Small intestine (tissue), 7 donors: Measurements from ENCODE around the gene UTP25. TPM values are rescaled to one million over a fixed set of nuclear protein-coding genes. Genes with fewer than 3 reads are reported as not detected.
A peak's percentile ranks its signal among the peaks of the same experiment; 100 is the strongest.
"Not testable (repeated sequence)": the region's sequence is repeated elsewhere in the genome, so short reads cannot be mapped to it uniquely, and the experiment has no call there.

ENCODE experiments used
- DNase-seq, 2 donors: peaks; one replicate each; pipeline versions ENCODE4 v3.0.0 to v3.0.0-alpha.2; 2013
- FAIRE-seq: peaks from 2 replicates; lab custom pipeline; 2012; peaks lifted over from hg19 to GRCh38; lab: Jason Lieb, UNC
- H3K27ac ChIP-seq, 3 donors: one replicate each; pipeline ENCODE4 v1.5.1; 2013; ENCODE audit warnings: low read length in 2 of 3, mild to moderate bottlenecking in 2 of 3, control low read depth in 1 of 3, inconsistent platforms in 1 of 3, low read depth in 1 of 3, moderate library complexity in 1 of 3
- H3K27me3 ChIP-seq, 3 donors: one replicate each; pipeline ENCODE4 v1.6.1; 2013; ENCODE audit warnings: low read length in 3 of 3, inconsistent platforms in 1 of 3; ENCODE audit not compliant: control insufficient read depth in 3 of 3, insufficient read depth in 3 of 3
- H3K36me3 ChIP-seq, 3 donors: one replicate each; pipeline ENCODE4 v1.6.1; 2013; ENCODE audit warnings: low read length in 3 of 3, inconsistent platforms in 1 of 3, low read depth in 1 of 3, mild to moderate bottlenecking in 1 of 3, moderate library complexity in 1 of 3; ENCODE audit not compliant: control insufficient read depth in 3 of 3, insufficient read depth in 2 of 3
- H3K4me1 ChIP-seq, 3 donors: one replicate each; pipeline ENCODE4 v1.6.1; 2013; ENCODE audit warnings: low read length in 2 of 3, inconsistent platforms in 1 of 3, low read depth in 1 of 3, mild to moderate bottlenecking in 1 of 3, moderate library complexity in 1 of 3; ENCODE audit not compliant: control insufficient read depth in 3 of 3, insufficient read depth in 2 of 3
- H3K4me3 ChIP-seq, 3 donors: one replicate each; pipeline ENCODE4 v1.5.1; 2013; ENCODE audit warnings: low read length in 3 of 3, control low read depth in 1 of 3, inconsistent platforms in 1 of 3, low read depth in 1 of 3, mild to moderate bottlenecking in 1 of 3, moderate library complexity in 1 of 3
- H3K9me3 ChIP-seq, 2 donors: one replicate each; pipeline ENCODE4 v1.6.1; 2013; ENCODE audit warnings: low read depth in 1 of 2, low read length in 1 of 2; ENCODE audit not compliant: control insufficient read depth in 2 of 2, insufficient read depth in 1 of 2
- WGBS, 3 donors: extraction: QIAGEN DNeasy Blood & Tissue Kit; methylation state at CpG; one replicate each; pipeline ENCODE4 v1.1.7; 2013; 5-methylcytosine and 5-hydroxymethylcytosine counted together
- polyA plus RNA-seq, 4 donors: library from polyadenylated mRNA; stranded (reverse) in 3 of 4; unstranded in 1 of 4; fragments of 200-250 nt in 3 of 4; fragments of 120-200 nt in 1 of 4; gene quantifications; one replicate each; pipeline versions ENCODE4 v1.2.1 to v1.2.3, GENCODE V29; 2013
- donor health status: healthy with polysubstance abuse.
- donor health status: control.
- donor health status: control.
- donor health status: Bipolar disorder and iron deficiency.
- donor health status: healthy.

Gene UTP25
- polyA plus RNA-seq, 4 donors = 0.89 to 9.8 (median 2.2) TPM

DNA sequence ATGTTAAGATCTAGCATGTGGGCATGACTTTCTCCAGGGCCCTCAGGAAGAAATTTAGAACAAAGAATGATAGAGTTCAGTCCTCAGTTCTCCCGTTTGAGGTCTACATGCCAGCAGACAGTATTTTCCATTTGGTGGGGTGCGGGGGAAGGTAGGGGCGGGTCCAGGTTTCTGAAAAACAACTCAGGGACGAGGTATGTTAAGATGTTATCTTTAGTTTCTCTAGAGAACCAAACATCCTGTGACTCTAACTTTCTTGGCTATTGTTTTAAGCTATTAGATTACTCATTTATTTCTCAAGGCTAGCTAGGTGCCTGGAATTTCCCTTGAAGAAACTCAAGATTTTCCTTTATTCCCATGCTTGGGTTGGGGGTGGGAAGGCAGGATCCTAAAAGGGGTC is 67.9 kb downstream of the UTP25 start:
- Histone ChIP-seq H3K27me3 (peaks cover 0 to 3% (median 0%) of the 10 kb centered on the region in 3 donors), H3K4me3 (no peak overlapping the region), H3K27ac (no peak overlapping the region), H3K36me3 (no peaks in the 10 kb centered on the region), H3K9me3 (no peaks in the 10 kb centered on the region), H3K4me1 (no peaks in the 10 kb centered on the region)
- DNase-seq = no peak
- WGBS, 3 donors = 37 to 44% (median 42%) methylated on average over 4 of the region's 4 CpGs
- FAIRE-seq = no peak

DNA sequence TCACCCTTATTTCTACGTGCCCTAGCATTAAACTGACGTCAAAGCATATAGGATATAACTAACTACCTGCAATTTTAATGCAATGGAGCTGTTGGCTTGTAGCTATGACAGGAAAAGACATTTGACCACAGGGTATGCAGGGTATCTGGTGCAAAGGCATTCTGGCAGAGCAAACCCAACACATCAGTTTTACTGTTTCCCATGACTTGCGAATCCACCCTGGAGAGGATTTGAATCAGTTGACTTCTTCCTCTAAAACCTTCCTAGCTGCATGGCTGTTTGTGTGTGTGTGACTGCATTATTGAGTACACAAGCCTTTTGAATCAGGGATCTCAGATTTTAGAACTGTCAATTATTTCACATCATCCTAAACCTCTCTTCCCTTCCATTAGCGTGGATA is 68.6 kb downstream of the UTP25 start:
- no peak for FAIRE-seq
- 76 to 83% (median 82%) methylated on average over 4 of the region's 4 CpGs for WGBS, 3 donors
- Histone ChIP-seq H3K4me1 (no peaks in the 10 kb centered on the region), H3K27me3 (peaks cover 0 to 3% (median 0%) of the 10 kb centered on the region in 3 donors), H3K27ac (no peak overlapping the region), H3K9me3 (no peaks in the 10 kb centered on the region), H3K4me3 (no peak overlapping the region), H3K36me3 (no peaks in the 10 kb centered on the region)
- DNase-seq = no peak

DNA sequence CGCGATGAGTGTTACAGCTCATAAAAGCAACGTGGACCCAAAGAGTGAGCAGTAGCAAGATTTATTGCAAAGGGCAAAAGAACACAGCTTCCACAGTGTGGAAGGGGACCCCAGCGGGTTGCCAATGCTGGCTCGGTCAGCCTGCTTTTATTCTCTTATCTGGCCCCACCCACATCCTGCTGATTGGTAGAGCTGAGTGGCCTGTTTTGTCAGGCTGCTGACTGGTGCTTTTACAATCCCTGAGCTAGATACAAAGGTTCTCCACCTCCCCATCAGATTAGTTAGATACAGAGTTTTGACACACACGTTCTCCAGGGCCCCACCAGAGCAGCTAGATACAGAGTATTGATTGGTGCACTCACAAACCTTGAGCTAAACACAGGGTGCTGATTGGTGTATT is 70.5 kb downstream of the UTP25 start:
- H3K4me1 ChIP-seq, DNase-seq, FAIRE-seq, H3K36me3 ChIP-seq, H3K4me3 ChIP-seq, H3K27me3 ChIP-seq, H3K9me3 ChIP-seq, H3K27ac ChIP-seq: not testable (repeated sequence)
- 70 to 78% (median 72%) methylated on average over 6 of the region's 6 CpGs for WGBS, 3 donors

DNA sequence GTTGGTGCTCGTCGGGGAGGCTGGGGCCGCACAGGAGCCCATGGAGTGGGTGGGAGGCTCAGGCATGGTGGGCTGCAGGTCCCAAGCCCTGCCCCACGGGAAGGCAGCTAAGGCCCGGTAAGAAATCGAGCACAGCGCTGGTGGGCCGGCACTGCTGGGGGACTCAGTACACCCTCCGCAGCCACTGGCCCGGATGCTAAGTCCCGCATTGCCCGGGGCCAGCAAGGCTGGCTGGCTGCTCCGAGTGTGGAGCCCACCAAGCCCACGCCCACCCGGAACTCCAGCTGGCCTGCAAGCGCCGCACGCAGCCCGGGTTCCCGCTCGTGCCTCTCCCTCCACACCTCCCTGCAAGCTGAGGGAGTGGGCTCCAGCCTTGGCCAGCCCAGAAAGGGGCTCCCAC is 71.1 kb downstream of the UTP25 start:
- not testable (repeated sequence) for H3K36me3 ChIP-seq, FAIRE-seq, H3K4me1 ChIP-seq, H3K27ac ChIP-seq, DNase-seq, H3K9me3 ChIP-seq, H3K27me3 ChIP-seq, H3K4me3 ChIP-seq
- WGBS, 3 donors = 92 to 93% (median 93%) methylated on average over 17 to 21 of the region's 21 CpGs

DNA sequence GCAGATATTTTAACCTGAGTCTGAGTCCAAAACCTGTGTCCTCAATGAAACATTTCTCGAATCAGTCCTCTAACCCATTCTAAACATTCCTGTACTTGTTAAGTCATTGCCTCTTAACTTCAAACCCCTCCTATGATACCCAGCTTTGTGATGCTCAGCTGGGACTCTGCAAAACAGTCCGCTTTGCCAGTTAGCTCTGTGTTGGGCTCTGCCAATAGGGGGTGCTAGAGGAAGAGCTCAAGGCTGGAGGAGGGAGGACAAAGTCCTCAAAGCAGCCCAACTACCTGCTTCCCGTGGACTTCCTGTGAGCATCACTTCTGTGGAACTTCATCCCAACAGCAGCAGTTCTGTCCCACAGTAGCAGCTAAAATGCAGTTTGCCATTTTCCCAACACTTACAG is 72.2 kb downstream of the UTP25 start:
- FAIRE-seq = no peak
- Histone ChIP-seq H3K4me3 (no peak overlapping the region), H3K4me1 (no peaks in the 10 kb centered on the region), H3K36me3 (no peaks in the 10 kb centered on the region), H3K9me3 (no peaks in the 10 kb centered on the region), H3K27ac (no peak overlapping the region), H3K27me3 (no peaks in the 10 kb centered on the region)
- 45 to 58% (median 56%) methylated on average over 3 of the region's 3 CpGs for WGBS, 3 donors
- DNase-seq = peak in 1 of 2 donors; percentile 17

DNA sequence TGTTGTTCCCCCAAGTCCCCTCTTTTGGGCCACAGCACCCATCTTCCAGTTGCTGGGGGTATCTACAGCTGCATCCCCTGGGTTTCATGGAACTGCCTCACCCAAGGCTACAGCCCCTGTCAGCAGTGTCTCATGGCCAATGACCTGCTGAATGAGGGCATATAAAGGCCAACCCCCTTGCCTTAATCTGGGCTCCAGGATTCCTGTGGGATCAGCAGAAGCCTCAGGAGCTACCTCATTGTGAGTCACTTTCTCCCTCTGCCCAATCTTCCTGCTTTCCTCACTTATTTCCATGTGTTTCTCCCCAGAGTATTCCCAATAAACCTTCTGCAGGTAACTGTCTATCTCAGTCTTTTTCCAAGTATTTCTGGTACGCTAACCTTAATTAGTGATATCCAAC is 73.0 kb downstream of the UTP25 start:
- WGBS, 3 donors = 92 to 98% (median 93%) methylated on average over 1 of the region's 1 CpG
- FAIRE-seq (no peak), DNase-seq (no peak)

DNA sequence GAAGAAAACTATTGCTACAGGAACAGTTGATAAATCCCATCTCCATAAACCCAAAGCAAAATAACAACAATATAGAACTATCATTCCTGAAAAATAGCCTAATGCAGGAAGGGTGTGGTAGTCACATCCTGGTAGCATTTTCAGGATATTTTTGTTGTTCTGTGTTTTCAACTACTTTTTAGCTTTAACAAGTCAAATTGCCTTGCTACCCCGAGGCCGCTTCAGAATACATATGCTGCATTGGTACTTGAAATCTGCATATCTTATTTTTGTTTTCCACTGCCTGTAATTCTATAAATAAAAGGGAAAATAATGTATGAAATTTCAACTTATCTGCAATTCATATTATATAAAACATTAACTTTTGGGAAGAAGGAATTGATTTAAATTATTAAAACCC is 73.4 kb downstream of the UTP25 start:
- no peak overlapping the region for H3K4me3 ChIP-seq
- FAIRE-seq = no peak
- 91 to 96% (median 94%) methylated on average over 2 of the region's 2 CpGs for WGBS, 3 donors

More for the DNA sequence above, 73.0 kb downstream of the UTP25 start:
- Histone ChIP-seq H3K9me3 (no peaks in the 10 kb centered on the region), H3K27ac (no peak overlapping the region), H3K4me1 (no peaks in the 10 kb centered on the region), H3K4me3 (no peak overlapping the region), H3K36me3 (no peaks in the 10 kb centered on the region), H3K27me3 (no peaks in the 10 kb centered on the region)

DNA sequence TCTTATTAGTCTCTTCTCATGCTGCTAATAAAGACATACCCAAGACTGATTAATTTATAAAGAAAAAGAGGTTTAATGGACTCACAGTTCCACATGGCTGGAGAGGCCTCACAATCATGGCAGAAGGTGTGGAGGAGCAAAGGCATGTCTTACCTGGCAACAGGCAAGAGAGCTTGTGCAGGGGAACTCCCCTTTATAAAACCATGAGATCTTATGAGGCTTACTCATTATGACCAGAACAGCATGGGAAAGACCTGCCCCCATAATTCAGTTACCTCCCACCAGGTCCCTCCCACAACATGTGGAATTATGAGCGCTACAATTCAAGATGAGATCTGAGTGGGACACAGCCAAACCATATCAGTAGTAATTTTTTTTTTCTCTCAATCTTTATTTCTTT is 77.0 kb downstream of the UTP25 start:
- FAIRE-seq, DNase-seq, H3K4me1 ChIP-seq, H3K9me3 ChIP-seq, H3K27ac ChIP-seq, H3K27me3 ChIP-seq, H3K4me3 ChIP-seq, H3K36me3 ChIP-seq: not testable (repeated sequence)
- 93 to 100% methylated on average over 1 of the region's 1 CpG; no CpG with 5 or more reads in 1 of the 3 donors for WGBS, 3 donors

More for the DNA sequence above, 73.4 kb downstream of the UTP25 start:
- Histone ChIP-seq H3K4me1 (no peaks in the 10 kb centered on the region), H3K27ac (no peak overlapping the region), H3K27me3 (no peaks in the 10 kb centered on the region), H3K36me3 (no peaks in the 10 kb centered on the region), H3K9me3 (no peaks in the 10 kb centered on the region)
- DNase-seq = no peak
